GM21390 (cell line): ENCODE data around the gene ANO9.
"Not testable (repeated sequence)": the region's sequence is repeated elsewhere in the genome, so short reads cannot be mapped to it uniquely, and the experiment has no call there.

Experiments
- ATAC-seq: cut with Tn5 transposase; IDR thresholded peaks from one replicate; pipeline ENCODE4 v1.9.1; 2021; ENCODE audit not compliant: unreplicated experiment

The ANO9 gene

DNA sequence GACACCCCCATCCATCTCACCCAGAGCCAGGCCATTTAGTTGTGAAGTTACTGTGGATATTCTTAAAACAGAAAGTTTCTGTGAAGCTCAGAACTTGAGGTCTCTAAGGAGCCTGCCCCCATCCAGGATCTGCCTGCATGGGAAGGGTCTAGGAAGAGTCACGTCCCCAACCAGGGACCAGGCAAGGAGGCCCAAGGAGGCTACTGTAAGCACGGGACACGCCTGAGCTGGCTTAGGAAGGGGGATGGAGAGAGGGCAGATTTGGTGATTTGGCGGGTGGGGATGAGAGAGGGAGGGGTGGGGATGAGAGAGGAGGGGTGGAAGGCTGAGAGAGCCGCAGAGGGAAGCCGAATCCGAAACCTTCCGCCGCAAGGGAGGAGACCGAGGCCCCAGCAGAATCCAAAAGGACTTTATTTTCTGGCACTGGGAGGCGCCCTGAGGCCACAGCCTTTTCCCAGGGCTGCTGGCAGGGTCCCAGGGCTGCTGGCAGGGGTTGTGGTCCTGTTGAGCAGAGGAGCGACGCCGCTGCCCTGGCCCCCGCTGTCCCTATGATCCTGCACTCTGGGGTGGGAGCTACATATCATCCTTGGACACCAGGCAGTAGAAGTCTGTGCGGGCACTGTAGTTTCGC lies 36.4 kb downstream of the ANO9 start:
- ATAC-seq, result no peak

DNA sequence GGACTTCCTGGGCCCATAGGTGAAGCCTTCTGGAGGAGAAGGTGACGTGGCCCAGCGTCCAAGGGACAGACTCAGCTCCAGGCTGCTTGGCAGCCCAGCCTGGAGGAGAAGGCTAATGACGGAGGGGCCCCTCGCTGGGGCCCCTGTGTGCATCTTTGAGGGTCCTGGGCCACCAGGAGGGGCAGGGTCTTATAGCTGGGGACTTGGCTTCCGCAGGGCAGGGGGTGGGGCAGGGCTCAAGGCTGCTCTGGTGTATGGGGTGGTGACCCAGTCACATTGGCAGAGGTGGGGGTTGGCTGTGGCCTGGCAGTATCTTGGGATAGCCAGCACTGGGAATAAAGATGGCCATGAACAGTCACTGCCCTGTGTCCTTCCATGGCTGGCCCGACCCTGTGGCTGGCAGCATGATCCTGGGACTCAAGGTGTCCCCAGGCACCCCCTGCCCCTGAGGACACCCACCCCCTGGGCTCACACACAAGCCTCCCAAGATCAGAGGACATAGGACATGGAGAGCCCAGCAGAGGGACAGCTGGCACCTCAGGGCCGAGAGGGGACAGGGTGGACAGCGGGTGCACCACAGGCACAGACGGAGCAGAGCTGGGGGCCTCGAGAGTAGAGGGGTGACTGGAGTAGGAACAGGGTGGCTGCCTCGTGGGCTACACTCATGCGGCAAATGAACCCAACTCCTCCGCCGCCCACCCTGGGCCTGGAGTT lies 37.1 kb downstream of the ANO9 start:
- no peak for ATAC-seq

DNA sequence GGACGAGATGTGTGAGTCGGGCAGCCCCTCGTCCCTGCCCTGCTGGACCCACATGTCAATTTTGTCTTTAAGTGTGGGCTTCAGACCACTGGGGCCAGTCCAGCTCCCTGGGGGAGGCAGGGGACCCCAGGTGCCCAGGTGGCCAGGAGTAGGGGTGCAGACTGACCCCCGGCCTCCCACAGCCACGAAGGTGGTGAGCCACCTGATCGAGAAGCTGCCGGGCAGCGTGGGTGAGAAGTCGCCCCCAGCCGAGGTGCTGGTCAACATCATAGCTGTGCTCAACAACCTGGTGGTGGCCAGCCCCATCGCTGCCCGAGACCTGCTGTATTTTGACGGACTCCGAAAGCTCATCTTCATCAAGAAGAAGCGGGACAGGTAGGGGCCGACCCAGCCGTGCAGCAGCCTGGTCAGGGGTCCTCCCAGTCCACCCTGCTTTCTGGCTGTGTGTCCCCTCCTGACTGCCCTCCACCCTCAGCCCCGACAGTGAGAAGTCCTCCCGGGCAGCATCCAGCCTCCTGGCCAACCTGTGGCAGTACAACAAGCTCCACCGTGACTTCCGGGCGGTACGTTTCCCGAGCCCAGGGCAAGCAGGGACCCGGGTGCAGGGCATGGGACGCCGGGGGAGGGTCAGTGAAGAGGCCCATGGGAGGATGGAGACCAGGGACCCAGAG lies 37.9 kb downstream of the ANO9 start:
- ATAC-seq, result no peak

DNA sequence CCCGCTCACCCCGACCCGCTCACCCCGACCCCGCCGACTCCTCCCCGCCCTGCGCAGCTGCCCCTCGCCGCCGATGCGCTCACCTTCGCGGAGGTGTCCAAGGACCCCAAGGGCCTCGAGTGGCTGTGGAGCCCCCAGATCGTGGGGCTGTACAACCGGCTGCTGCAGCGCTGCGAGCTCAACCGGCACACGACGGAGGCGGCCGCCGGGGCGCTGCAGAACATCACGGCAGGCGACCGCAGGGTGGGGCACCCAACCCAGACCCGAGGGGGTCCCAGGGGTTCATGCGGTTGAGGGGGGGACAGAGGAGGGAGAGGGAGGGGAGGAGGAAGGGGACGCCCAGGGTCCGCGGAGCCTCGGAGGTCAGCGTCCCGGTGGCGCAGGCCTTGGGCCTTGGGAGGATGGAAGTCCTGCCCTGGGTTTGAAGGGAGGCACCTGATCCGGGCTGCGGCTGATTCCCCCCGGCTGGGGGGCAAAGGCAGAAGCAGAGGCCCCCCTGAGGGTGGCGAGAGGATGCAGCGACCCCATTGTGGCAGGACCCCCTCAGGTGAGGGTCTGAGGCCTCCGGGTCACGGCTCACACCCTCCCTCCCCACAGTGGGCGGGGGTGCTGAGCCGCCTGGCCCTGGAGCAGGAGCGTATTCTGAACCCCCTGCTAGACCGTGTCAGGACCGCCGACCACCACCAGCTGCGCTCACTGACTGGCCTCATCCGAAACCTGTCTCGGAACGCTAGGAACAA lies 38.6 kb downstream of the ANO9 start:
- ATAC-seq, result no peak

DNA sequence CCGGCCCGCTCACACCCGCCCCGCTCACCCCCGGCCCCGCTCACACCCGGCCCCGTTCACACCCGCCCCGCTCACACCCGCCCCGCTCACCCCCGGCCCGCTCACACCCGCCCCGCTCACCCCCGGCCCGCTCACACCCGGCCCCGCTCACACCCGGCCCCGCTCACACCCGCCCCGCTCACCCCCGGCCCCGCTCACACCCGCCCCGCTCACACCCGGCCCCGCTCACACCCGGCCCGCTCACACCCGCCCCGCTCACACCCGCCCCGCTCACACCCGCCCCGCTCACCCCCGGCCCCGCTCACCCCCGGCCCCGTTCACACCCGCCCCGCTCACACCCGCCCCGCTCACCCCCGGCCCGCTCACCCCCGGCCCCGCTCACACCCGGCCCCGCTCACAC lies 40.6 kb downstream of the ANO9 start:
- ATAC-seq, result not testable (repeated sequence)

DNA sequence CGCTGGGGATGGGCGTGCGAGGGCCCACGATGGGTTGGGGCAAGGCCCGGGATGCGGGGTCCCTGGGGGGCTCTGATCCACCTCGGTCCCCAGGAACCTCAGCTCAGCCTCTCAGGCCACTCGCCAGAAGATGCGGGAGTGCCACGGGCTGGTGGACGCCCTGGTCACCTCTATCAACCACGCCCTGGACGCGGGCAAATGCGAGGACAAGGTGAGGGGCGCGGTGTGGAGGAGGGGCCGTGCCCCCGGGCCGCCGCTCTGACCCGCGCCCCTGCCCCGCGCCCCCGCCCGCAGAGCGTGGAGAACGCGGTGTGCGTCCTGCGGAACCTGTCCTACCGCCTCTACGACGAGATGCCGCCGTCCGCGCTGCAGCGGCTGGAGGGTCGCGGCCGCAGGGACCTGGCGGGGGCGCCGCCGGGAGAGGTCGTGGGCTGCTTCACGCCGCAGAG lies 41.5 kb downstream of the ANO9 start:
- no peak for ATAC-seq

DNA sequence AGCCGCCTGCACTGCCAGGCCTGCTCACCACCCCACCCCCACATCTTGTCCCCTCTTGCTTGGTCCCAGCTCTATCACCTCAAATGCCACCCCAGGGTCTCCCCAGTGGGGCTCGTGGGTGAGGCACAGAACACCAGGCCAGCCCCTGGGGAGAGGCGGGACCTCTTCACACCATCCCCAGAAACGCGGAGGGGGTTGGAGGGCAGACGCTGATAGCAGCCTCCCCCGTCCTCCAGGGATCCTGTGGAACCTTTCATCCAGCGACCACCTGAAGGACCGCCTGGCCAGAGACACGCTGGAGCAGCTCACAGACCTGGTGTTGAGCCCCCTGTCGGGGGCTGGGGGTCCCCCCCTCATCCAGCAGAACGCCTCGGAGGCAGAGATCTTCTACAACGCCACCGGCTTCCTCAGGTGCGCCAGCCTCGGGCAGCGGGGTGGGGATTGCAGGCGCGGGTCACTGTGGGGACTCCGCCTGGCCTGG lies 42.0 kb downstream of the ANO9 start:
- ATAC-seq, result no peak

DNA sequence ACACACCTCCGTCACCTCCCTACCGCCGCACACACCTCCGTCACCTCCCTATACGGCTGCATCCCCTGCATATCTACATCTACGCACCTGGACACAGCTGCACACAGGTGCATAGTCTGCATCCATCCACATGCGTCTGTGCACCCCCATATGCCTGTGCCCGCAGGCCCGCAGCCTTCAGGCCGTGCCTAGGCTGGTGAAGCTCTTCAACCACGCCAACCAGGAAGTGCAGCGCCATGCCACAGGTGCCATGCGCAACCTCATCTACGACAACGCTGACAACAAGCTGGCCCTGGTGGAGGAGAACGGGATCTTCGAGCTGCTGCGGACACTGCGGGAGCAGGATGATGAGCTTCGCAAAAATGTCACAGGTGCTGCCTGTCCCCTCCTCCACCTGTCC lies 43.0 kb downstream of the ANO9 start:
- no peak for ATAC-seq

DNA sequence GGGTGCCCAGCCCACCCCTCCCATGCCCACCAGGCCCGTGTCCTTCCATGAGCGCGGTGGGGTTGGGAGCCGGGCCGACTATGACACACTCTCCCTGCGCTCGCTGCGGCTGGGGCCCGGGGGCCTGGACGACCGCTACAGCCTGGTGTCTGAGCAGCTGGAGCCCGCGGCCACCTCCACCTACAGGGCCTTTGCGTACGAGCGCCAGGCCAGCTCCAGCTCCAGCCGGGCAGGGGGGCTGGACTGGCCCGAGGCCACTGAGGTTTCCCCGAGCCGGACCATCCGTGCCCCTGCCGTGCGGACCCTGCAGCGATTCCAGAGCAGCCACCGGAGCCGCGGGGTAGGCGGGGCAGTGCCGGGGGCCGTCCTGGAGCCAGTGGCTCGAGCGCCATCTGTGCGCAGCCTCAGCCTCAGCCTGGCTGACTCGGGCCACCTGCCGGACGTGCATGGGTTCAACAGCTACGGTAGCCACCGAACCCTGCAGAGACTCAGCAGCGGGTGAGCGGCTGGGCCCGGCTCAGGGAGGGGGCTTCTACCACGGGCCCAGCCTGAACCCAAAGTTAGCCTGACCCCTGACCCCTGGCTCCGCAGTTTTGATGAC lies 44.8 kb downstream of the ANO9 start:
- ATAC-seq, result no peak

DNA sequence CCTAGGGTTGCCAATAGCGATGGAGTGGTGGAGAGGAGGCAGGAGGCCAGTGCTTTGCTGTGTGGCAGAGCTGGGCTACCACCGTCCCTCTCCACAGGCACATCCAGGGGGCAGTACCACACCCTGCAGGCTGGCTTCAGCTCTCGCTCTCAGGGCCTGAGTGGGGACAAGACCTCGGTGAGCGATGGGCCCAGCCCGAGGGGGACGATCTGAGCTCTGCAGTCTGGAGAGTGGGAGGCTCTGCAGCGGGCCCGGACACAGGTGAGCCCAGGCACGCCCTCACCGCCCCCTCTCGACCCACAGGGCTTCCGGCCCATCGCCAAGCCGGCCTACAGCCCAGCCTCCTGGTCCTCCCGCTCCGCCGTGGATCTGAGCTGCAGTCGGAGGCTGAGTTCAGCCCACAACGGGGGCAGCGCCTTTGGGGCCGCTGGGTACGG lies 45.3 kb downstream of the ANO9 start:
- no peak for ATAC-seq

DNA sequence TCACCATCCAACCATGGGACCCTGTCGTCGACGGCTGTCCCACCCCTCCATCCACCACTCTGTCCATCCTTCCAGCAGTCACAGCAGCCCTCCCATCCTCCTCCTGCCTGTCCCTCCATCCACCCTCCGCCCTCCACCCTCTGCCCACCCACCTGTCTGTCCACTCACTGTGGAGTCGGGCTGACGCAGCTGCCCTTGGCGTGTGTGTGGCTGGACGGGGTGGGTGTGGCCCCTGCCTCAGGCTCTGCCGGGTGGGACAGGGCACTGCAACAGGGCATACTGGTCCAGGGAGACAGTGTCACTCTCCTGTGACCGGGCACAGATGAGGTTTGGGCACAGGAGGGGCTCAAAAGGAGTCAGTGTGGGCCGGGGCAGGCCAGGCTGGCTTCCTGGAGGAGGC lies 45.9 kb downstream of the ANO9 start:
- no peak for ATAC-seq

DNA sequence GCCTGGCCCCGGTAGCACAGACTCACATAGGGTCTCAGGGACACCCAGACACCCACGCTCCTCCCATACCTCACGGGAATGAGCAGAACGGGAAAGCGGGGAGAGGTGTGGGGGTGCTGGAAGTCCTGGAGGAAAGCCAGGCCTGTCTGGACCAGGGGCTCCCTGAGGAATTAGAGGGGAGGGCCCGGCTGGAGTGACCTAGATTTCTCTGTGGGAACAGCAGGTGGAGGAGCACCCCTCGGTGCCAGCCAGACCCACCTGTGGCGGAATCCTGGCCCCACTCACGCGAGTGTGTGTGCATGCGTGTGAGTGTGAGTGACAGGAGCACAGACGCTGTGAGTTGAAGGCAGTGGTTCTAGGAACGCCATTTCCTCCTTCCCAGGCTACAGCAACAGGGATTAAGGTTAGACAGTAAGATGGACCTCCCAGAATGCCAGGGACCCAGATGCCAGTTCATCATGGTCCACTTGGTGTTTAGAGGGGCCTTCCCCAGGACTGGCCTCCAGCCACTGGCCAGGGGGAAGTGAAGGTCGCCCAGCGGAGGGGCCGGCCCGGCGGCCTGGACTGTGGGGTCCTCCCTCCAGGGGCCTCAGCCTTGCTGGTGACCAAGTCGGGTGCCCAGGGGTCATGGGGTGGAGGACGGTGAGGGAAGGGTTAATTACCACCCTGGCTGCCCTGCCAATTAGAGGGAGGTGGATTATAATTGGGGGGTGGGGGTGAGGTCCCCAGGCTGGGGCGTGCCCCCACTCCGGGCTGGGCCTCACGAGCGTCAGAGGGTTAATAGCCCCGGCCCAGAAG lies 46.8 kb downstream of the ANO9 start:
- ATAC-seq, result no peak

DNA sequence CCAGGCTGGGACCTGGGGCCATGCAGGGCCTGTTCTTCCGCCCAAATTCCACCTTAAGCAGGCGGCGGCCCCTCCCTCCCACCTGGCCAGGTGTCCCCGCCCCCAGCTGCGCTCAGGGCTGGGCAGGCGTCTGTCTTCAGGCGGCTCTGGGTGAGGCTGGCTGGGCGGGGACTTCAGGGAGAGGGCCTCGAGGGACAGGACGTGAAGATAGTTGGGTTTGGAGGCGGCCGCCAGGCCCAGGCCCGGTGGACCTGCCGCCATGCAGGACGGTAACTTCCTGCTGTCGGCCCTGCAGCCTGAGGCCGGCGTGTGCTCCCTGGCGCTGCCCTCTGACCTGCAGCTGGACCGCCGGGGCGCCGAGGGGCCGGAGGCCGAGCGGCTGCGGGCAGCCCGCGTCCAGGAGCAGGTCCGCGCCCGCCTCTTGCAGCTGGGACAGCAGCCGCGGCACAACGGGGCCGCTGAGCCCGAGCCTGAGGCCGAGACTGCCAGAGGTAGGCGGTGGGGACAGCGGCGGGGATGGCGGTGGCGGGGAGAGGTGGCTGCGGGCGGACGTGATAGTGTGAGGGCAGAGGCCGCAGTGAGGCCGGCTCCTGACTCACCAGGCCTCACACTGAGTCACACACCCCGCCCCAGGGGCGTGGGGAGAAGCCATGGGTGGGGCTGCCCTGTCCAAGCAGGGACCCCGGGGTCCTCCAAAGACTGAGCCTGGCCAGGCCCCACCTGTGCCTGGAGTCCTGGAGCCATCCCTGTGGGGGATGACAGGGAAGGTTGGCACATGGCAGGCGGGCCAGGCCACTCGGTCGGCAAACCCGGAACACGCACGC lies 47.6 kb downstream of the ANO9 start, which contains the start of gene PKP3:
TSS of gene PKP3 (plus strand) at position 176 of the 824 bp plus-strand sequence. CDS start at position 260, 84 bp downstream.
- no peak for ATAC-seq

DNA sequence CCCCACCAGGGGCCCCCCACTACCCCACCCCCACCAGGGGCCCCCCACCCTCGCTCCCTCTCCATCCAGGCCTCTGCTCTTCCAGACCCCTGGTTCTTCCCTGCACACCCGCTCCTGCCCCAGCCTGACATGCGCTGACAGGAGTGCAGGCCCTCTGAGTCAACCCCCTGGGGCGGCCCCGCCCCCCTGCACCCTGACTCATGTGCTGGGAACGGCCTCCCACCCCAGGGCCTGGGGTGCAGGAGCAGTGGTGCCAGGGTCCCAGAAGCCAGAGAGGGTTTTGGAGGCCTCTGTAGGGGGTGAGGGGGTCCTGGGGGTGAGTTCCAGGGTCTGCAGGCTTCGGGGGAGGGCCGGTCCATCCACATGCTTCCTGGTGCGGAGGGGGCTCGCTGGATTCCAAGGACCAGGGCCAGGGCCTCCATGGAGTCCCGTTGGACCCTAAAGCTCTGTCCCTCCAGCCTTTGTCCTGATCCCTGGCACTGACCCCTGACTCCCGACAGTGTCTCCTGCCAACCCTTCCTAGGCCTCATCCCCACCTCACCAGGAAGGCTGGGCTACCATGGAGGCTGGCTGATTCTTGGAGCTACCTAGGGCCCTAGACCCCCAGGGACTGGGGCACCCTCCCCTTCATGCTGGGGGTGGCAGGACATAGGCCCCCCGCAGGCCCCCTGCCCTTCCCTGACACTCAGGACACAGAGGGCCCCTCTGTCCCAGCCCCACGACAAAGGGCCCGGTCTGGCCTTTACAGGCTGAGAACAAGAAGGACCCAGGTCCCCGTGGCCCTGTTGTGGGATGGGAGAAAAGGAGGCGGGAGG lies 48.4 kb downstream of the ANO9 start:
- ATAC-seq, result no peak

DNA sequence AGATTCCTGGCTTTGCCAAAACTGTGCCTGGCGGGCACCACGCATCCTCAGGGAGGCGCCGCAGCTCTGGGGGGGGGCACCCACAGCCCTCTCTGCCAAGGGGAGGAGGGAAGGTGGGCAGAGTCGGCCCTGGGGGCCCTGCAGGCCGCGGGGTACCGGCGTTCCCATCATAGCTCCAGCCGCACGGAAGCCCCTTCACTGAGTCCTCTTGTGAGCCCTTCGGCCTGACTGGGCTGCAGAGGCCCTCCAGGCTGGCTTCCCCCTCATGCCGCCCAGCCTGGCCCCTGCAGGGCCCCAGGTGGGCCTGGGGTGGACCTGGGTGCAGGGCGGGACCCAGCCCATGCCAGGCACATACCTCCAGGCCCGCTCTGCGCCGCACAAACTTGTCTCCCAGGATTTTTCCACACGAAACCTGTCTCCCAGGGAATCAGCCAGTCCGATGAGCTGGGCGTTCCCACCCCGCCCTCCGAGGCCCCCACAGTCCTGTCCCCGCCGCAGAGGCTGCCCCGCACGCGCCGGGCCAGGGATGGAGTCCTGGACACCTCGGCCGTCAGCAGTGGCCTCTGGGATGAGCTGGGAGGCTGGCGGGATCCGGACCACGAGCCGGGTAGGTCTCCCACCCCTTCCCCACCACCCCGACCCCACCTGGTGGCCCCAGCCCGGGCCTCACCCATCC lies 49.6 kb downstream of the ANO9 start:
- no peak for ATAC-seq

DNA sequence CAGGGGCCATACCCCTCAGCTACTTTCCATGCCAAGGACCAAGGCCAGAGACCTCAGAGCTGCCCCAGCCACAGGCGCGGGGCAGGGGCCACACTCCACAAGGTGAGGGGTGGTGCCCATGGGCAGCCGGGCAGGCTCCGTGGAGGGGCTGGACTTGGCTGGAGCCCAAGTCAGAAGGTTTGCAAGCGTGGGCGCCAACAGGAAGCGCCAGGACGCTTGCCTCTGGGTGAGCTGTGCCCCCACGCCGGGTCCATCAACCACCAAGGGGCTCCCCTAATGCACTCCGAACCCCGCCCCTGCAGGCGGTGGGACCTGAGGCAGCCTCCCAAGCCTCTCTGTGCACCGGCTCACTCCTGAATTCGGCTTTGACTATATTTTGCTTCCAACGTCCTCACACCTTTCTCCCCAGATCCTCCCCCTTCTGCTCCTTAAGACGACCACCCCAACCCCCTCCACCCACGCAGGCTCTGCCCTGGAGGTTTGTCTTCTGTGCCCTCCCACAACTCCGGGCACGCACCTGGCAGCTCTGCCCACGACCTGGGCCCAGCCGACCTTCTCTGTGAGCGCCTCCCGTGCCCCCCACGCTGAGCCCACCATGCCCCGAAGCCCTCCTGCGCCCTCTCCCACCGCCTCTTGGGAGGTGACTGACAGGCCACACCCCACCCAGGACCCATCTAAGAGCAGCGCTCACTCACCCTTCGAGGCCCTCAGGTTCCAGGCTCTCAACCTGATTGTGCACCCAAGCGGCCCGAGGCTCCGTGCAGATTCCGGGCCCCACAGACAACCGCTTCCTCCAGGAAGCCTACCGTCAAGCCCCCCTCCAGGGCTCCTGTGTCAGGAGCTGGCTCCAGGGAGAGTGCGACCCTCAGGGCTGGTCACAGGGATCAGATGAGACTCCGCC lies 50.4 kb downstream of the ANO9 start:
- no peak for ATAC-seq

DNA sequence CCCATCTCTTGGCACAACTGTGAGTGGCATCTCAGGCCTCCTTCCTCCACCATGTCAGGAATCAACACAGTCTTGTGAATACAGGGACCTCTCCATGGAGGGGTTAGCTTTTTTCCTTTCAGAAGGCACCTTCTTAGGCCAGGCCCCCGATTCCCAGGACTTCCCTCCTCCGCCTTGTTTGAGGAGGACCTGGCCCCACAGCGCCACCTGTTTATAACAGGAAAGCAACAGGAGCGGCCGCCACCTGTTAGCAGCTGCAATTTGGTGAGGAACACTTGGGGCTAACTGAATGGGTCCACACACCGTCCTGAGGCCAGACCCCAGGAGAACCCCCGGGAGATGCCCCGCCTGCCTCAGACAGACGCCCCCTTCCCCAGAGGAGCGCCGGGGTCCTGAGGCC lies 51.6 kb downstream of the ANO9 start:
- ATAC-seq, result no peak
